Smooth muscle cell (in vitro differentiated cells): ENCODE measurements around the gene SH3GL3. TPM values are rescaled to one million over a fixed set of nuclear protein-coding genes. Genes with fewer than 3 reads are reported as not detected.

Experiments used
- DNase-seq: peaks from one replicate; lab custom pipeline; 2025; ENCODE audit not compliant: unreplicated experiment; lab: John Stamatoyannopoulos, UW
- H2AFZ ChIP-seq: fragments of 200-600 bp; sonication (generic); 2 replicates; pipeline ENCODE4 v1.6.0; 2016; ENCODE audit warnings: antibody characterized with exemption, low read depth, mild to moderate bottlenecking
- H3F3A ChIP-seq: fragments of 200-600 bp; sonication (generic); 2 replicates; pipeline ENCODE4 v1.6.0; 2017; ENCODE audit warnings: antibody characterized with exemption, low read depth
- H3K27ac ChIP-seq: fragments of 200-600 bp; sonication (generic); 2 replicates; pipeline ENCODE4 v1.5.1; 2016; ENCODE audit warnings: low read depth, mild to moderate bottlenecking
- H3K27me3 ChIP-seq: fragments of 200-600 bp; sonication (generic); 2 replicates; pipeline ENCODE4 v1.6.1; 2016; ENCODE audit warnings: low read depth, mild to moderate bottlenecking
- H3K36me3 ChIP-seq: fragments of 200-600 bp; sonication (generic); 2 replicates; pipeline ENCODE4 v1.5.1; 2016; ENCODE audit warnings: low read depth
- H3K4me1 ChIP-seq: fragments of 200-600 bp; sonication (generic); 2 replicates; pipeline ENCODE4 v1.5.1; 2016; ENCODE audit warnings: low read depth
- H3K4me2 ChIP-seq: fragments of 200-600 bp; sonication (generic); 2 replicates; pipeline ENCODE4 v1.6.0; 2016; ENCODE audit warnings: mild to moderate bottlenecking
- H3K4me3 ChIP-seq: fragments of 200-600 bp; sonication (generic); 2 replicates; pipeline ENCODE4 v1.5.1; 2016; ENCODE audit warnings: mild to moderate bottlenecking
- H3K79me2 ChIP-seq: fragments of 200-600 bp; sonication (generic); 2 replicates; pipeline ENCODE4 v1.6.0; 2016; ENCODE audit warnings: low read depth, mild to moderate bottlenecking
- H3K9ac ChIP-seq: fragments of 200-600 bp; sonication (generic); 2 replicates; pipeline ENCODE4 v1.6.0; 2016; ENCODE audit warnings: low read depth
- H3K9me3 ChIP-seq: fragments of 200-600 bp; sonication (generic); replicated peaks from 2 replicates; pipeline ENCODE4 v1.5.1; 2016; ENCODE audit warnings: low read depth
- H4K20me1 ChIP-seq: fragments of 200-600 bp; sonication (generic); 2 replicates; pipeline ENCODE4 v1.6.0; 2016; ENCODE audit warnings: low read depth
- CTCF ChIP-seq: fragments of 200-600 bp; sonication (generic); IDR thresholded peaks from 2 replicates; pipeline ENCODE4 v1.5.1; 2017; ENCODE audit warnings: borderline replicate concordance, mild to moderate bottlenecking, antibody characterized with exemption; ENCODE audit not compliant: insufficient read depth, poor library complexity, severe bottlenecking
- WGBS: methylation state at CpG from one replicate; pipeline ENCODE4 v1.1.7; 2016; ENCODE audit warnings: low lambda C conversion rate; 5-methylcytosine and 5-hydroxymethylcytosine counted together
- polyA plus RNA-seq: library from polyadenylated mRNA; unstranded; fragments of >200 nt; fragmentation: Nextera tagmentation; extraction: Ambion mirVana; gene quantifications from 2 replicates; pipeline ENCODE4 v1.2.1, GENCODE V29; 2016
- total RNA-seq: library from RNA; depleted of rRNA; stranded (reverse); fragments of >200 nt; gene quantifications from 2 replicates; pipeline ENCODE4 v1.2.3, GENCODE V29; 2014

The SH3GL3 gene
- total and polyA plus RNA-seq, 2 experiments from 2014 or later, result 0.50 to 2.2 TPM

DNA sequence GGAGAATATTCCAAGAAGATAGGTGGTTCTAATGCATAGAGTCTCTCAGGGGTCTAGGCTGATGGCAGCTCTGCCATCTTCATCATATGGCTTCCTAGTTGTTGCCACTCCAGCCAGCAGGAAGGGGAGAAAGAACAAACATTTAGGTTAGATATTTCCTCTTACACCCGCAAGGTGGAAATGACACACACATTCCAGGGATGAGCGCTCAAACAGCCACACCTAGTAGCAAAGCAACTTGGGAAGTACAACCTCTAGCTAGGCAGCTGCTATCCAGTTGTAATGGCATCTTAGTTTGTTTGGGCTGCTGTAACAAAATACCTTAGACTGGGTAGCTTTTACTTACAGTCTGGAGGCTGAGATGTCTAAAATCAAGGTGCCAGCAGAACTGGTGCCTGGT is 154.9 kb downstream of the SH3GL3 start:
- Histone ChIP-seq H2AFZ (no peak overlapping the region), H3F3A (no peaks in the 10 kb centered on the region), H3K27me3 (no peaks in the 10 kb centered on the region), H3K79me2 (no peaks in the 10 kb centered on the region), H3K9me3 (no peaks in the 10 kb centered on the region), H3K36me3 (no peaks in the 10 kb centered on the region), H3K4me3 (no peak overlapping the region), H3K27ac (no peak overlapping the region), H4K20me1 (no peaks in the 10 kb centered on the region), H3K4me1 (no peaks in the 10 kb centered on the region), H3K9ac (no peak overlapping the region), H3K4me2 (no peak overlapping the region)
- TF ChIP-seq CTCF, result no peak
- 85% methylated on average over 2 of the region's 2 CpGs for WGBS
- no peak for DNase-seq

GRCh38 chr15:83604549-83604948 is 157.4 kb downstream of the SH3GL3 start:
- WGBS, result 97% methylated on average over 1 of the region's 1 CpG
- Histone ChIP-seq H3K27me3 (no peaks in the 10 kb centered on the region), H3K4me3 (no peak overlapping the region), H4K20me1 (no peaks in the 10 kb centered on the region), H3K4me1 (no peaks in the 10 kb centered on the region), H3F3A (no peaks in the 10 kb centered on the region), H2AFZ (no peak overlapping the region), H3K27ac (no peak overlapping the region), H3K4me2 (no peak overlapping the region), H3K79me2 (no peaks in the 10 kb centered on the region), H3K36me3 (no peaks in the 10 kb centered on the region), H3K9me3 (no peaks in the 10 kb centered on the region), H3K9ac (no peak overlapping the region)
- no peak for DNase-seq
- TF ChIP-seq CTCF, result no peak

- H3F3A ChIP-seq, result no peaks in the 10 kb centered on the region
- WGBS, result 89% methylated on average over 7 of the region's 7 CpGs
- no peak for DNase-seq
- H3K4me2 ChIP-seq, result no peak overlapping the region
- no peak overlapping the region for H2AFZ ChIP-seq
- no peak overlapping the region for H3K27ac ChIP-seq
- TF ChIP-seq CTCF, result no peak
- no peak overlapping the region for H3K9ac ChIP-seq
- H4K20me1 ChIP-seq, result no peaks in the 10 kb centered on the region
- H3K36me3 ChIP-seq, result no peaks in the 10 kb centered on the region
- H3K27me3 ChIP-seq, result no peaks in the 10 kb centered on the region
- no peaks in the 10 kb centered on the region for H3K9me3 ChIP-seq
- no peaks in the 10 kb centered on the region for H3K4me1 ChIP-seq
- H3K79me2 ChIP-seq, result no peaks in the 10 kb centered on the region
- no peak overlapping the region for H3K4me3 ChIP-seq
Observed at GRCh38 chr15:83605111-83605945, 158.2 kb downstream of the SH3GL3 start.

- Histone ChIP-seq H4K20me1 (no peaks in the 10 kb centered on the region), H3K27me3 (no peaks in the 10 kb centered on the region), H3K27ac (no peak overlapping the region), H3K4me2 (no peak overlapping the region), H3K4me3 (no peak overlapping the region), H2AFZ (no peak overlapping the region), H3K36me3 (no peaks in the 10 kb centered on the region), H3F3A (no peaks in the 10 kb centered on the region), H3K4me1 (no peaks in the 10 kb centered on the region), H3K9ac (no peak overlapping the region), H3K9me3 (no peaks in the 10 kb centered on the region), H3K79me2 (no peaks in the 10 kb centered on the region)
- DNase-seq, result no peak
- 92% methylated on average over 3 of the region's 3 CpGs for WGBS
- no peak for TF ChIP-seq CTCF
Observed at GRCh38 chr15:83610132-83610531, 163.0 kb downstream of the SH3GL3 start.
